Measurements from ENCODE around the gene RAB38.

The RAB38 gene

GRCh38 chr11:88146106-88146505, 29.1 kb downstream of the RAB38 start:
- in situ Hi-C loops (cut with MboI; ENCODE audit: low sequenced_read_pairs, unreplicated experiment): no loop called here
- DNase-seq (ENCODE audit: low spot score): no peak
- no peak for TF ChIP-seq CTCF (IDR thresholded peaks at IDR 0.05; ENCODE audit: borderline replicate concordance, control extremely low read depth, extremely low read depth, insufficient read depth, missing control alignments)

GRCh38 chr11:88139865-88140264, 35.4 kb downstream of the RAB38 start:
- TF ChIP-seq CTCF (IDR thresholded peaks at IDR 0.05; ENCODE audit: borderline replicate concordance, control extremely low read depth, extremely low read depth, insufficient read depth, missing control alignments): no peak
- DNase-seq (ENCODE audit: low spot score): no peak
- in situ Hi-C loops (cut with MboI; ENCODE audit: low sequenced_read_pairs, unreplicated experiment): no loop called here

- TF ChIP-seq CTCF (IDR thresholded peaks at IDR 0.05; ENCODE audit: borderline replicate concordance, control extremely low read depth, extremely low read depth, insufficient read depth, missing control alignments): no peak
- in situ Hi-C loops (cut with MboI; ENCODE audit: low sequenced_read_pairs, unreplicated experiment): no loop called here
- no peak for DNase-seq (ENCODE audit: low spot score)
Measured at GRCh38 chr11:88131764-88132470, 43.3 kb downstream of the RAB38 start.

DNA sequence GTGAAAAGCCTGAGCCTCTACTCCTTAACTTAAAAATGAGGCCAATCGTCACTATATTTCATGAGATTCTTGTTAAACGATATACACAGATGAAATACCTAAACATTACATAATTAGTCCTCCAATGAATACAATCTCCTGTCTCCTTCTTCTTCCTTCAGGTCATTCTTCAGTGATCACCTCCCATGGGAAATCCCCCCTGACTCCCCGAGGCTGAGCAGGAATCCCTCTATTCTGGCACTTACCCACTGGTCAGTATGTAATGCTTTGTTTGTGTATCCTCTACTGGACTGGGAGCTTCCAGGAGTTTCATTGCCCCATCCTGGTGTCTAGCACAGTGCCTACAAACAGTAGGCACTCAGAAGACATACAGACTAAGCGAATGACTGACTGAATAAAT, 52.3 kb downstream of the RAB38 start:
- no peak for TF ChIP-seq CTCF (IDR thresholded peaks at IDR 0.05; ENCODE audit: borderline replicate concordance, control extremely low read depth, extremely low read depth, insufficient read depth, missing control alignments)
- no peak for DNase-seq (ENCODE audit: low spot score)
- in situ Hi-C loops (cut with MboI; ENCODE audit: low sequenced_read_pairs, unreplicated experiment): no loop called here

GRCh38 chr11:88119561-88119960, 55.7 kb downstream of the RAB38 start:
- no peak for TF ChIP-seq CTCF (IDR thresholded peaks at IDR 0.05; ENCODE audit: borderline replicate concordance, control extremely low read depth, extremely low read depth, insufficient read depth, missing control alignments)
- in situ Hi-C loops (cut with MboI; ENCODE audit: low sequenced_read_pairs, unreplicated experiment): no loop called here
- no peak for DNase-seq (ENCODE audit: low spot score)

DNA sequence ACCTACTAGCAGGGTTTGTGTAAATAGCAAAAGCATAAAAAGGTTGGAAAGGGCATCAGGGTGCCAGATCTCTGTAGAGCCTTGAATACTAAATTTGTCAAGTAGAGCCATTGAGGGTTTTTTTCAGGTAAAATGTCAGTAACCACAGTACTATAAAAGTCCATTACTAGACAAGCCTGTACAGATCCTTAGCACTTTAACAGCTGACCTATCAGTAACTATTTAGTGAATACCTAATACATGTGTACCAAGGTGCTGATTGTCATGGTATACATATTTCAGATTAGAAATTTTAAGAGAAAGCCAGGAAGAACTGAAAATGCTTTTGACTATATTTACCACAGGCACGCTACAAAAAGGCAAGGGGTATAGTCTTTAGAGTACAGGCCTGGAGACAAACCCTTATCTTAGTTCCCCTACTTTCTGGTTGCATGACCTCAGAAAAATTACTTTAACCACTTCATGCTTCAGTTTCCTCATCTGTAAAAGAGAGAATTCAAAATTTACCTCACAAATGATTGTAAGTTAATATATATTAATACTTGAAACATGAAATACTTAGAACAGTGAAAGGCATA, 57.9 kb downstream of the RAB38 start:
- no peak for DNase-seq (ENCODE audit: low spot score)
- no peak for TF ChIP-seq CTCF (IDR thresholded peaks at IDR 0.05; ENCODE audit: borderline replicate concordance, control extremely low read depth, extremely low read depth, insufficient read depth, missing control alignments)

More for the DNA sequence above, 57.9 kb downstream of the RAB38 start:
- in situ Hi-C loops (cut with MboI; ENCODE audit: low sequenced_read_pairs, unreplicated experiment): no loop called here

Data from GM13976 (cell line).